GM06990 (cell line): ENCODE measurements around the gene MINK1.
A peak's percentile ranks its signal among the peaks of the same experiment; 100 is the strongest.

Experiments used
- DNase-seq: peaks from one replicate; pipeline ENCODE4 v3.0.0-alpha.2; 2011; ENCODE audit not compliant: insufficient read length; ENCODE audit errors: extremely low read depth
- H3K27me3 ChIP-seq: replicated peaks from 2 replicates; pipeline ENCODE4 v1.6.0; 2011; ENCODE audit warnings: low read length; ENCODE audit not compliant: control insufficient read depth, insufficient read depth
- H3K36me3 ChIP-seq: 2 replicates; pipeline ENCODE4 v1.5.1; 2011; ENCODE audit warnings: low read length; ENCODE audit not compliant: control insufficient read depth, insufficient read depth
- H3K4me3 ChIP-seq: replicated peaks from 2 replicates; pipeline ENCODE4 v1.5.1; 2011; ENCODE audit warnings: low read depth, mild to moderate bottlenecking, control low read depth, low read length
- TF ChIP-seq, protein P1 (sequence below): IDR thresholded peaks from 2 replicates; pipeline ENCODE4 v1.5.1; 2011; ENCODE audit warnings: low read length, control low read depth, mild to moderate bottlenecking, inconsistent platforms; ENCODE audit not compliant: insufficient read depth, poor library complexity, severe bottlenecking

MINK1 gene

DNA sequence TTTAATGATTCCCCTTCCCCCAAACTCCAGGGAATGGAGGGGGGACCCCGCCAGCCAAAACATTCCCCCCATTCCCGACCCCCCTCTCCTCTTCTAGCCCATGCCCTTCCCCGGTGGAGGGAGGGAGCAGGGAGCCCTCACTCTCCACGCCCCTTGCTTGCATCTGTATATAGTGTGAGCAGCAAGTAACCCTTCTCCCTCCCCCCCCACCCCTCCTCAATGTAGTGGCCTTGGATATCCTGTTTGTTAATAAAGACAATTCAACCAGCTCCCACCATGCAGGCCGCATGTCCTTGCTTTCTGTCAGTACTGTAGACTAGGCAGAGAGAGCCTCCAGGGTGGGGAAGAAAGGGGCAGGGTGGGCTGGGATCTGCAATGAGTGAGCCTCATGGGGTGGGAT lies 64.6 kb downstream of the MINK1 start:
- TF ChIP-seq, protein P1, sequence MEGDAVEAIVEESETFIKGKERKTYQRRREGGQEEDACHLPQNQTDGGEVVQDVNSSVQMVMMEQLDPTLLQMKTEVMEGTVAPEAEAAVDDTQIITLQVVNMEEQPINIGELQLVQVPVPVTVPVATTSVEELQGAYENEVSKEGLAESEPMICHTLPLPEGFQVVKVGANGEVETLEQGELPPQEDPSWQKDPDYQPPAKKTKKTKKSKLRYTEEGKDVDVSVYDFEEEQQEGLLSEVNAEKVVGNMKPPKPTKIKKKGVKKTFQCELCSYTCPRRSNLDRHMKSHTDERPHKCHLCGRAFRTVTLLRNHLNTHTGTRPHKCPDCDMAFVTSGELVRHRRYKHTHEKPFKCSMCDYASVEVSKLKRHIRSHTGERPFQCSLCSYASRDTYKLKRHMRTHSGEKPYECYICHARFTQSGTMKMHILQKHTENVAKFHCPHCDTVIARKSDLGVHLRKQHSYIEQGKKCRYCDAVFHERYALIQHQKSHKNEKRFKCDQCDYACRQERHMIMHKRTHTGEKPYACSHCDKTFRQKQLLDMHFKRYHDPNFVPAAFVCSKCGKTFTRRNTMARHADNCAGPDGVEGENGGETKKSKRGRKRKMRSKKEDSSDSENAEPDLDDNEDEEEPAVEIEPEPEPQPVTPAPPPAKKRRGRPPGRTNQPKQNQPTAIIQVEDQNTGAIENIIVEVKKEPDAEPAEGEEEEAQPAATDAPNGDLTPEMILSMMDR = no peak
- Histone ChIP-seq H3K36me3 (peaks cover 15% of the 10 kb centered on the region), H3K27me3 (no peaks in the 10 kb centered on the region), H3K4me3 (no peak overlapping the region)
- DNase-seq = no peak

DNA sequence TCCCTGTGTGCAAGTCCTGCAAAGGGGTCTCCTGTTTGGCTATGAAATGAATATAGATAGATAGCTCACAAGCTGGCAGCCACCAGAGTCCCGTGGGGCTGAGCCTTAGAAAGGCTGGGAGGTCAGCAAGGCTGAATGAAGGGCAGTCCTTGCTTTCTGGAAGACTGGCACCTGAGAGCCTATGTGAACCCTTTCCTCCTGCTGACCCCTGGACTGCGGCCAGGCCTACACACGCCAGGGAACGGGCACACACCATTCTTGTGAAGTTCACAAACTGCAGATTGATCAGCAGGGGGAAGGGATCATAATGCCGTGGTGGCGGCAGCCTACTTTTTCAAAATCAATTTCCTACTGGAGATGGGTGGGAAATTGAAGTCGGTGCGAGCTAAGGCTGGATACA lies 65.2 kb downstream of the MINK1 start:
- TF ChIP-seq, protein P1 = no peak
- Histone ChIP-seq H3K36me3 (peaks cover 15% of the 10 kb centered on the region), H3K27me3 (no peaks in the 10 kb centered on the region), H3K4me3 (no peak overlapping the region)
- no peak for DNase-seq

DNA sequence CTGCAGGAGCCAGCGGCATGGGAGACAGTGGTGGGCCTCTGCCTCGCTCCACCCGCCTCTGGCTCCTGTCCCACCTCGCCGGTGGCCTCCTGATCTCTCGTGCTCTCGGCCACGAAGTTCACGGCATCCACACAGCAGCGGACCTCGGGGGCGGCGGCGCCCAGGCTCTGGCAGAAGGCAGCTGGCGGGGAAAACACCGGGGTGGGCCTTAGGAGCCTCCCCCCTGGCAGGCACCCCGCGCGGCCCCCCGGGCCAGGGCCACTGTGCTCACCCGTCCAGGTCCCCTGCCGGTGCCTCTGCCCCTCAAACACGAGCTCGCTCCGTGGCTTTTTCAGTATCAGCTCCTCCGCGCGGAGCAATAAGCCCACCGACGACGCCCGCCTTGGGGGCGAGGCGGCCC lies 65.8 kb downstream of the MINK1 start:
- no peak for DNase-seq
- H3K27me3 ChIP-seq = no peaks in the 10 kb centered on the region
- H3K4me3 ChIP-seq = peak overlapping the region; percentile 63
- TF ChIP-seq, protein P1 = no peak
- peaks cover 15% of the 10 kb centered on the region for H3K36me3 ChIP-seq

DNA sequence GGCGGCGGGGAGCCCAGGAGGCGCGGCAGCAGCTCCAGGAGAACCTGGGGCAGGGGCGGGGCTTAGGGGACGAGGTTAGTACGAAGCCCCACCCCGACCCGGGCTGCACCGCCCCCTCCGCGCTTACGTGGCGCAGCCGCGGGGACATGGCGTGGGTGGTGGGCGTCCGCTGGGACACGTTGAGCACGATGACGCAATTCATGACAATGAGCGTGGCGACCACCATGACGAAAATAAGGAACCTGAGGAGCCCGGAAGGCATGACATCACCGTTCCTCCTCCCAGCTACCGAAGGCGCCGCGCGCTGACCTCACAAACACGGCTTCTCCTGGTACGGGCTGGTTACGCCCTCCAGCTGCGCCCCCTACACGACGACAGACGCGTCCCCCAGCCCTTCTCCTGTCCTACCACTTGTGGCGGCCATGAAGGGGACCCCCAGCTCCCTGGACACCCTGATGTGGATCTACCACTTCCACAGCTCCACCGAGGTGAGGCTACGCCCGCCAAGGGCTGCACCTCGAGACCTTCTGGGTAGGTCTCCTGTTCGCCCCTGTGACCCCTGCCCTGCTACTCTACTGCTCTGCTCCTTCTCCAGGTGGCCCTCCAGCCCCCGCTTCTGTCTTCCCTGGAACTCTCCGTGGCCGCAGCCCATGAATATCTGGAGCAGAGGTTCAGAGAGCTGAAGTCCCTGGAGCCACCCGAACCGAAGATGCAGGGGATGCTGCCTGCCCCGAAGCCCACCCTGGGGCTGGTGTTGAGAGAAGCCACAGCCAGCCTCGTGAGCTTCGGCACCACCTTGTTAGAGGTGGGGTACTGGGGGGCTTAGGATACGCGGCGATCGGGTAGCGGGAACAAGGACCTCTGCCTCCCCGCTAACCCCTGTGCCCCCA lies 66.4 kb downstream of the MINK1 start, which contains the start of gene C17orf107:
TSS of gene C17orf107 (plus strand) at position 196 of the 890 bp plus-strand sequence. CDS start at position 423, 227 bp downstream.
- H3K36me3 ChIP-seq = peaks cover 12% of the 10 kb centered on the region
- TF ChIP-seq, protein P1 = no peak
- peak; percentile 84 for DNase-seq
- H3K27me3 ChIP-seq = no peaks in the 10 kb centered on the region
- H3K4me3 ChIP-seq = peak within 1 kb of the TSS; percentile 63

DNA sequence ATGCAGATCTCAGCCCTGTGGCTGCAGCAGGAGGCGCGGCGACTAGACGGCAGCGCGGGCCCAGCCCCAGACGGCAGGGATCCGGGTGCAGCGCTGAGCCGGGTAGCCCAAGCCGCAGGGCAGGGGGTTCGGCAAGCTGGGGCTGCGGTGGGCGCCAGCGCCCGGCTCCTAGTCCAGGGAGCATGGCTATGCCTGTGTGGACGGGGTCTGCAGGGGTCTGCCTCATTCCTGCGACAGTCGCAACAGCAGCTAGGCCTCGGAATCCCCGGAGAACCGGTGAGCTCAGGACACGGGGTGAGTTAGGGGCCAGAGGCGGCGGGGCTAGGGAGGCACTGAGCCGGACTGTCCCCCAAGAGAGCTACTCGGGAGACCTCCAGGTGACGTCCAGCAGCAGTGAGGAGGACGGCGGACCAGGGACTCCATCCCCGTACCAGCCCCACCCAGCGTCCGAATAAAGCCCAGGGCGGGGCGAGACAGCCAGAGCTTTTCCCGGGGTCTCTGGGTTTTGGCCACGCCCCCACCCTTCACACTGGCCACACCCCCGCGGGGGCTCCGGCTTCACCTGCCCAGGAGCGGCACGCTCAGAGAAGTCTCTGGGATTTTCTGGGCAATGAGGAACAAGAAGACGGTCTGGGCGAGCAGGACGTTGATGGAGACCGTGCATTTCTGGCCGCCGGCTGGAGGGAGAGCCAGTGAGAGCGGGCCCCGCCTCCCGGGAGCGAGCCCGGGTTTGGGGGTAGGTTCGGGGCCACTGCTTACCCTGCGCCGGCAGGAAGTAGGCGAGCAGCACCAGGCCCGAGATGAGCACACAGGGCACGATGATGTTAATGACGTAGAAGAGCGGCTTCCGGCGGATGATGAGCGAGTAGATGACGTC lies 67.3 kb downstream of the MINK1 start:
- Histone ChIP-seq H3K4me3 (peak overlapping the region; percentile 43), H3K27me3 (no peaks in the 10 kb centered on the region), H3K36me3 (peaks cover 4% of the 10 kb centered on the region)
- peak; percentile 66 for DNase-seq
- TF ChIP-seq, protein P1 = no peak
